Stimulated activated CD4-positive, alpha-beta T cell treated with anti-CD3 and anti-CD28 coated beads, Interleukin-4, amount 100 ng/mL, for 24 hours (primary cell): Measurements from ENCODE around the gene NID1.
"Not testable (repeated sequence)": the region's sequence is repeated elsewhere in the genome, so short reads cannot be mapped to it uniquely, and the experiment has no call there.

ENCODE experiments used
- DNase-seq: peaks from one replicate; pipeline ENCODE4 v3.0.0-alpha.2; 2020

The NID1 gene

GRCh38 chr1:235995511-235995910, 69.4 kb downstream of the NID1 start:
- no peak for DNase-seq

- no peak for DNase-seq
These were observed 71.2 kb downstream of the NID1 start for GRCh38 chr1:235993652-235994051.

- DNase-seq = no peak
These were observed 72.0 kb downstream of the NID1 start for GRCh38 chr1:235992868-235993267.

GRCh38 chr1:235992346-235992745, 72.5 kb downstream of the NID1 start:
- DNase-seq = no peak

- DNase-seq = no peak
These were observed 74.5 kb downstream of the NID1 start for GRCh38 chr1:235990330-235990795.

- no peak for DNase-seq
These were observed 75.8 kb downstream of the NID1 start for GRCh38 chr1:235989105-235989504.

GRCh38 chr1:235986869-235987268, 78.0 kb downstream of the NID1 start:
- DNase-seq = no peak

- DNase-seq = no peak
These were observed 80.7 kb downstream of the NID1 start for GRCh38 chr1:235984041-235984825.

- DNase-seq = no peak
These were observed 83.9 kb downstream of the NID1 start for GRCh38 chr1:235980976-235981375.

- no peak for DNase-seq
These were observed 85.1 kb downstream of the NID1 start for GRCh38 chr1:235979716-235980333.

- DNase-seq = no peak
These were observed 85.7 kb downstream of the NID1 start for GRCh38 chr1:235979176-235979575.

- DNase-seq = no peak
These were observed 88.4 kb downstream of the NID1 start for GRCh38 chr1:235976490-235976889.

GRCh38 chr1:235974616-235975015, 90.3 kb downstream of the NID1 start:
- no peak for DNase-seq

- not testable (repeated sequence) for DNase-seq
These were observed 92.2 kb downstream of the NID1 start for GRCh38 chr1:235972691-235973090.

GRCh38 chr1:235972311-235972689, 92.6 kb downstream of the NID1 start:
- DNase-seq = no peak

GRCh38 chr1:235971571-235972310, 93.1 kb downstream of the NID1 start:
- peak; percentile 90 for DNase-seq

- DNase-seq = no peak
These were observed 93.9 kb downstream of the NID1 start for GRCh38 chr1:235971020-235971419.

GRCh38 chr1:235968831-235969230, 96.1 kb downstream of the NID1 start:
- DNase-seq = no peak

- DNase-seq = not testable (repeated sequence)
These were observed 98.8 kb downstream of the NID1 start for GRCh38 chr1:235966134-235966533.

GRCh38 chr1:235960809-235961208, 104.1 kb downstream of the NID1 start:
- DNase-seq = no peak

GRCh38 chr1:235958021-235958420, 106.9 kb downstream of the NID1 start:
- DNase-seq = no peak

- no peak for DNase-seq
These were observed 109.1 kb downstream of the NID1 start for GRCh38 chr1:235955777-235956176.
